HK-2 (cell line): ENCODE data around the gene CDK19.
A peak's percentile ranks its signal among the peaks of the same experiment; 100 is the strongest.
"Not testable (repeated sequence)": the region's sequence is repeated elsewhere in the genome, so short reads cannot be mapped to it uniquely, and the experiment has no call there.

ENCODE experiments used
- DNase-seq: peaks from one replicate; pipeline ENCODE4 v3.0.0-alpha.2; 2018; ENCODE audit not compliant: unreplicated experiment

Gene CDK19

GRCh38 chr6:110815411-110816409 is at the start of gene CDK19:
Gene CDK19, minus strand, starts transcription at chr6:110815469. Its CDS starts 333 bp downstream, at chr6:110815136.
- DNase-seq, result peak; percentile 99

DNA sequence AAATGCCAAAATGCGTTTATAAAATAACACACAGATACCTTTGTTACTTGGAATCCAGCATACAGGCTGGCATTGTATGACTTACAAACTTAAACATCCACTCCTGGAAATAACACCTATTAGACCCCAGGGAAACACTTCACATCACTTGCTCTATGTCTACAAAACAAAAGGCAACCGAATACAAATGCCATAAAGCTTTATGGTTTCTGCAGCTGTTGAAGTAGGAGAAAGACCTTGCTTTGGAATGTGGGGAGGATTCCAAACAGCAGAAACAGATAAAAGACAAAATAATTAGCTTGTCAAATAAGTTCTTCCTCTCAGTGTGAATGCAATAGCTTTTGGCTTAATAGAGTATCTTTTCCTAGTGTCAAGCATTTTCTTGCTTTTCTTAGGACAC is 49.6 kb upstream of the CDK19 start:
- DNase-seq, result no peak

DNA sequence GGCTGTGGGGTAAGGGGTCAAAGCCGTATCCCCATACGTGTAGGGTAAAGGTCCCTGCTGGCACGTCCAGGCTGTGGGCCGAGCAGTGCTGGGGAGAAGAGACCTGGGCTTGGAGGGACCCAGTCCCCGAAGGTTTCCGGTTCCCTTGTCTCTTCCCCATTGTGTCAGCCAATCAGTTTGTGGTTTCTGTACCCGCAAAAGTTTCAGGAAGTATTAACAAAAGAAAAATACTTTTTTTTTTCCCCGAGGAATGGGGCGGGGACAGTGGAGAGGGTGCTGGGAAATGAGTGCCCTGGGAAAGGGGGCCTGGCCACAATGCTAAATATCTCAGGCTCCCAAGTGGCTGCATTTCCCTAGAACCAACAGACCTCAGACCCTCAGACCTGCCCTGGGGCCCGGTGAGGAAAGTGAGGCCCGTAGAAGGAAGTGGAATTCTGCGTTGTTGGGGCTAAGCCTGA is 44.1 kb upstream of the CDK19 start:
- DNase-seq, result no peak

GRCh38 chr6:110858562-110859214 is 43.4 kb upstream of the CDK19 start:
- DNase-seq, result no peak

DNA sequence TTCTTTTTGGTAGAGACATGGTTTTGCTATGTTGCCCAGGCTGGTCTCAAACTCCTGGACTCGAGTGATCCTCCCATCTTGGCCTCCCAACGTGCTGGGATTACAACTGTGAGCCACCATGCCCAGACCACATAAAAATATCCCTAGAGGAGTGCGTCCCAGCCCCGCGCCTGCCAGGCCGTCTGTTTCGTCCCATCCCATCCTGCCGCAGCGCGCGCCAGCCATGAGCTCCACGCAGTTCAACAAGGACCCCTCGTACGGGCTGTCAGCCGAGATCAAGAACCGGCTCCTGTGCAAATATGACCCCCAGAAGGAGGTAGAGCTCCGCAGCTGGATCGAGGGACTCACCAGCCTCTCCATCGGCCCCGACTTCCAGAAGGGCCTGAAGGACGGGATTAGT is 42.7 kb upstream of the CDK19 start:
- DNase-seq, result no peak

DNA sequence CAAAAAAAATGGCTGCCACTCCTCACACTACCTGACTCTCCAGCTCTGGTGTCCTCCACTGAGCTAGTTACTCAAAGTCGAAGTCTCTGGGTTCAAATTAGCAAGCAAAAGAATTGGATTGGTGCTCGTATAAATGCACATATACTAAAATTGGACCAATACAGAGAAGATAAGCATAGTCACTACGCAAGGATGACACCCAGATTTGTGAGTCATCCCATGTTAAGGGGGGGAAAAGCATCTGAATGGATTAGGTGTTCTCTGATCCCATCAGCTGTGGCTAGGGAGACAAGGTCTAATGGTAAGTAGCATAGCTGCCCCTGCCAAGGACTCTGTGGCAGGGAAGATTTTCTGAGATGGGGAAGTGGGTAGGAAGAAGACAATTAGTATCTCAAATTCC is 41.0 kb upstream of the CDK19 start:
- DNase-seq, result no peak

DNA sequence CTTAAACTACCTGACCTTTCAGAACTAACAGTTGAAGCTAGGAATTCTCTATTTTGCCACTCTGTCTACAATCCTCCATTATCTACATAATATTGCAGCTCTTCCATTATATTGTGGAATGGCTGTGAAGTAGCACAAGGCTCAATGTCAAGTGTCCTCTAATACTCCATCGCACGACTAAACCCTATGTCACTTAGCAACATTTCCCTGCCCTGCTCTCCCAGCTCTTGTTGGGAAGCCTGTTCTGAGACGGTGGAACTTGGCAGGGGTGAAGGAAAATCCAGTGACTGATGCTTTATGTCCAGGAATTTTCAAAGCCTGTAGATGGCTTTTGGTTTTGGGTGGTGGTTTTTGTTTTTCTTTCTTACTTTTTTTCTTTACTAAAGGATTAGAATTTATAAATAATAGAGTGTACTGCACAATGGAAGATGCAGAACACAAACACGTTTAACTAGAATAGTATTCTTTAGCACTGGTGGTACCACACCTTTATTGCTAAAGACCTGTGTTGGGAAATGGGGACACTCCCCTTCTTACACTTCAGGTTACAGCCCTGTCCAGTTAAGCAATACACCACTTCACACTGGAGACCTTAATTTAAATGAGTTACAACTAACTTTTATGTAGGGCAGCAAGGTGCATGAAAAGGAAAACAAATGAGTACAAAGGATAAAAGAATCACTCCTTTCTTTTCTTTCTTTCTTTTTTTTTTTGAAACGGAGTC is 38.6 kb upstream of the CDK19 start:
- no peak for DNase-seq

DNA sequence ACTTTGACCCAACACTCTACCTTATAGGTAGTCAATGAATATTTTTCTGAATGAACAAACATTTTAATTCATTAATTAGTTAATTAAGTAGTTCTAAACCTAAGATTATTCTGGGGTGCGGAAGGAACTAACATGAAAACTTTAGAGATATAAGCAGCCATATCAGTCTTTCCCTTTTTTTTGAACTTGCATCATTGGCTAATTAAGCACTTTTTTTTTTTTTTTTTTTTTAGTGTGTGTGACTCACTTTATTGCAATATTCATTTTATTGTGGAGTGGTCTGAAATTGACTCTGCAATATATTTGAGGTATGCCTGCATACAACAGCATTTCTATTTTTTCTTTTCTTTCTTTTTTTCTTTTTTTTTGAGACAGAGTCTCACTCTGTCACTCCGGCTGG is 37.5 kb upstream of the CDK19 start:
- DNase-seq, result no peak

DNA sequence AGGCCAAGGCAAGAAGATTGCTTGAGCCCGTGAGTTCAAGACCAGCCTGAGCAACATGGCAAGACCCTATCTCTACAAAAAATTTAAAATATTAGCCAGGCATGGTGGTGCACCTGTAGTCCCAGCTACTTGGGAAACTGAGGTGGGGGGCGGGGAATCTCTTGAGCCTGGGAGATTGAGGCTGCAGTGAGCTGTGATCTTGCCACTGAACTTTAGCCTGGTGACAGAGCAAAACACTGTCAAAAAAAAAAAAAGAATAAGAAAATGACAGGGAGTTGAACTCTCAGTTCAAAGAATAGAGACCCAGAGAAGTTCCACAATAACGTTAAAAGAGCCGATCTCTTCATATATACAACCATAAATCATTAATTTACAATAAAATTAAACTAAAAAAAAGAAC is 34.5 kb upstream of the CDK19 start:
- no peak for DNase-seq

- no peak for DNase-seq
Observed at GRCh38 chr6:110841266-110841665, 26.0 kb upstream of the CDK19 start.

DNA sequence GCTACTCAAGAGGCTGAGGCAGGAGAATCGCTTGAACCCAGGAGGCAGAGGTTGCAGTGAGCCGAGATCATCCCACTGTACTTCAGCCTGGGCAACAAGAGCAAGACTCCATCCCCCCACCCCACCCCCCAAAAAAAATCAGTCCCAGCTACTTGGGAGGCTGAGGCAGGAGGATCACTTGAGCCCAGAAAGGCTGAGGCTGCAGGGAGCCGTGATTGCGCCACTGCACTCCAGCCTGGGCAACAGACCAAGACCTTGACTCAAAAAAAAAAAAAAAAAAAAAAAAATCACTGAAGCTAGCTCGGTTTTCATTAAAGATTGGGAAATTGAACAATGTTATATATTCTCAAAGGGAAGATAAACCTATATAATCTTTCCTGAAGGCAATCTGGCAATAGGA is 20.5 kb upstream of the CDK19 start:
- DNase-seq, result not testable (repeated sequence)

GRCh38 chr6:110833831-110834230 is 18.6 kb upstream of the CDK19 start:
- DNase-seq, result no peak

- DNase-seq, result no peak
Observed at GRCh38 chr6:110831405-110831804, 16.1 kb upstream of the CDK19 start.

- no peak for DNase-seq
Observed at GRCh38 chr6:110828396-110828795, 13.1 kb upstream of the CDK19 start.

- no peak for DNase-seq
Observed at GRCh38 chr6:110826236-110827129, 11.2 kb upstream of the CDK19 start.

GRCh38 chr6:110823146-110823545 is 7.9 kb upstream of the CDK19 start:
- no peak for DNase-seq

DNA sequence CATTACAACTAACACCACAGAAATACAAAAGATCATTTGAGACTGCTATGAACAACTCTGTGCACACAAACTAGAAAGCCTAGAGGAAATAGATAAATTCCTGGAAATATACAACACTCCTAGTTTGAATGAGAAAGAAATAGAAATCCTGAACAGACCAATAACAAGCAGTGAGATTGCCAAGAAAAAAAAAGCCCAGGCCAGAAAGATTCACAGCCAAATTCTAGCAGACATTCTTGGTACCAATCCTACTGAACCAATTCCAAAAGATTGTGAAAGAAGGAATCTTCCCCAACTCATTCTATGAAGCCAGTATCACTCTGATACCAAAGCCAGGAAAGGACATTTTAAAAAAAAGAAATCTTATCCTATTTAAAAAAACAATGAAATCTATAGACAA is 7.0 kb upstream of the CDK19 start:
- DNase-seq, result no peak

DNA sequence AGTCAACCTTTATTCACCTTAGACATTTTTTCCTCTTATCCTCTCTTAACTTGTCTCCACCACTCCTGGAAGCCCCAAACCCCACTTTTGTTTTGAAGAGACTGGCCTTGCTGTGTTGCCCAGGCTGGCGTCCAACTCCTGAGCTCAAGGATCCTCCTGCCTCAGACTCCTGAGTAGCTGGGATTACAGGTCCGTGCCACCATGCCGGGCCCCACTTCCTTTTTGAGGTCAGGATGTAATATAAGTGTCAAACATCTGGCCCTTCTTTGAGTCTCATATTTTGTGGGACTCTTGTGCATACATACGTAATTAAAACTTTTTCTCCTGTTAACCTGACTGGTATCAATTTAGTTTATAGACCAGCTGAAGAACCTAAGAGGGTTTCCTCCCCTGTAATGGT is 1.4 kb upstream of the CDK19 start:
- DNase-seq, result no peak

DNA sequence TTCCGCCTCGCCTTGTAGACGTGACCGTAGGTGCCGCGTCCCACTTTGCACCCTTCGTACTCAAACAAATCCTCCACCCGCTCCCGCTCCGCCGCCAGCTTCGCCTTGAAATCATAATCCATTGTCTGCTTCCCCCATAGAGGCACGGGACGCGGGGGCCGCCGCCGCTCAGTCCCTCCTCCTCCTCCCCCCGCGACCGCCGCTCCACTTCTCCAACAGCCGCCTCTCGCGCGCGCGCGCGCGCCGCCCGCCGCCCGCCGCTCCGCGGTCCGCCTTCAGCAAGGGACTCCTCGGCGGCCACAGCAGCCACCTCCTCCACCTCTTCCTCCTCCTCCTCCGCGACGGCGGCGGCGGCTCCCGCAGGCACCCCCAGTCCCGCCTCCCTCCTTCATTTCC is 256 bp downstream of the CDK19 start:
- DNase-seq, result no peak

GRCh38 chr6:110814102-110815014 is 911 bp downstream of the CDK19 start:
- peak; percentile 56 for DNase-seq
